Measurements from ENCODE around the gene CTAGE6. TPM values are rescaled to one million over a fixed set of nuclear protein-coding genes. Genes with fewer than 3 reads are reported as not detected.
A peak's percentile ranks its signal among the peaks of the same experiment; 100 is the strongest.
"Not testable (repeated sequence)": the region's sequence is repeated elsewhere in the genome, so short reads cannot be mapped to it uniquely, and the experiment has no call there.

CTAGE6 gene, protein sequence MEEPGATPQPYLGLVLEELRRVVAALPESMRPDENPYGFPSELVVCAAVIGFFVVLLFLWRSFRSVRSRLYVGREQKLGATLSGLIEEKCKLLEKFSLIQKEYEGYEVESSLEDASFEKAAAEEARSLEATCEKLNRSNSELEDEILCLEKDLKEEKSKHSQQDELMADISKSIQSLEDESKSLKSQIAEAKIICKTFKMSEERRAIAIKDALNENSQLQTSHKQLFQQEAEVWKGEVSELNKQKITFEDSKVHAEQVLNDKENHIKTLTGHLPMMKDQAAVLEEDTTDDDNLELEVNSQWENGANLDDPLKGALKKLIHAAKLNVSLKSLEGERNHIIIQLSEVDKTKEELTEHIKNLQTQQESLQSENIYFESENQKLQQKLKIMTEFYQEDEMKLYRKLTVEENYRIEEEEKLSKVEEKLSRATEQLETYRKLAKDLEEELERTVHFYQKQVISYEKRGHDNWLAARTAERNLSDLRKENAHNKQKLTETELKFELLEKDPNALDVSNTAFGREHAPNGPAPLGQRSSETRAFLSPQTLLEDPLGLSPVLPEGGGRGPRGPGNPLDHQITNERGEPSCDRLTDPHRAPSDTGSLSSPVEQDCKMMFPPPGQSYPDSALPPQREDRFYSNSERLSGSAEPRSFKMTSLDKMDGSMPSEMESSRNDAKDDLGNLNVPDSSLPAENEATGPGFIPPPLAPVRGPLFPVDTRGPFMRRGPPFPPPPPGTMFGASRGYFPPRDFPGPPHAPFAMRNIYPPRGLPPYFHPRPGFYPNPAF
- 1 to 10 TPM in 3 of 4 donors, not detected in 1; 1.5 to 2.9 (median 1.7) TPM for total RNA-seq

DNA sequence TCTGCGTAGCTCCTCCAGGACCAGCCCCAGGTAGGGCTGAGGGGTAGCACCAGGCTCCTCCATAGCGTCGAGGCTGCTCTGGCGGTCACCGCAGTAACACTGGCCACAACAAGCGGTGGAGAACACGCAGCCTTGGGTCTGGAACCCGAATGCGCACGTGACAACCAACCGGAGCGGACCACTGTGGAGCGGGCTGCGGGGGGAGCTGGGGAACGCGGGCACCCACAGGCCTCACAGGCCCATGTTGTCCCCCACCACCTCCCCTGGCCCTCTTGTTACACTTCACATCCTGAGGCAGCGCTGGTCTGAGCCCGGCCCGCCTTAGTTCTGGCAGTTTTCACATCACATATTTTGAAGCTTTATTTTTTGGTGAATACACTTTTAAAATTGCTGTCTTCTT, at the start of gene CTAGE6:
Gene CTAGE6, minus strand, starts transcription at position 101 of the 400 bp plus-strand sequence. Its CDS starts 38 bp downstream, at position 63.
- not testable (repeated sequence) for H3K4me1 ChIP-seq, H3K27ac ChIP-seq, H3K4me3 ChIP-seq, H3K27me3 ChIP-seq, H3K36me3 ChIP-seq, H3K9me3 ChIP-seq, DNase-seq

DNA sequence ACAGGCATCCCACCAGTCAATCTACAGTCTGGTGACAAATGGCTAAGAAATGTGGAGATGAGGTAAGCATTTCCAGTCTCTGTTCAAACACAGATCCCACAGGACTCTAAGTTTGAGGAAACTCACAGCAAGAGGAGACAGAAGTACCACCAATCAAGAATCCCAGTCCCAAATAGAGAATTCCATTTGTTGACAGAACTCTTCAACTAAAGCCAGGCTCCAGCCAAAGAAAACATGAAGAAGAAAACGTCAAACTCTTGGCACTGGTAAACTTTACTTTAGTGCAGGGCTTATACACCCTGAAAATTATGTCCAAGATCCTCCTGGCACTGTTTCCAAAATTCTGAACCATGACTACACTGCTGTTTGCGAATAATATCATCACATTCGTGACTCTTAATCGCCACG, 49.2 kb upstream of the CTAGE6 start:
- H3K27ac ChIP-seq, H3K9me3 ChIP-seq, H3K27me3 ChIP-seq, H3K4me1 ChIP-seq, H3K36me3 ChIP-seq, H3K4me3 ChIP-seq, DNase-seq: not testable (repeated sequence)

DNA sequence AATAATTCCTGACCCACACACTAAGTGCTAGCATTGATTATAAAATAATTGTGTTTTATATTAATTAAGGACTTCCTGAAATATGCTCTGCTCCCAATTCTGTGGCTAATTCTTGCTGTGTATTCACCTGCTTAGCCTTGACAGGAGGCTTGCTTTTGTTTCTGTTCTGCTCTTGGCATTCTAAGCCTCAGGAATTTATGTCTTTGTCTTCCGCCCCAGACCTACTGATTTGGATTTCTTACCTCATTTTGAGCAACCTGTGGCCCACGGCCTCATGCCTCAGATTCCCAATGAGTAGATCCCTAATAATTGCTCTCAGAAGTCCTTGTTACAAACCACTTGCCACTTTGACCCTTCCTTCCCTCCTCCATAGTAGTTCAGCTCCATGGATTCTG, 40.4 kb upstream of the CTAGE6 start:
- not testable (repeated sequence) for H3K4me3 ChIP-seq, H3K27me3 ChIP-seq, DNase-seq, H3K4me1 ChIP-seq, H3K9me3 ChIP-seq, H3K27ac ChIP-seq, H3K36me3 ChIP-seq

DNA sequence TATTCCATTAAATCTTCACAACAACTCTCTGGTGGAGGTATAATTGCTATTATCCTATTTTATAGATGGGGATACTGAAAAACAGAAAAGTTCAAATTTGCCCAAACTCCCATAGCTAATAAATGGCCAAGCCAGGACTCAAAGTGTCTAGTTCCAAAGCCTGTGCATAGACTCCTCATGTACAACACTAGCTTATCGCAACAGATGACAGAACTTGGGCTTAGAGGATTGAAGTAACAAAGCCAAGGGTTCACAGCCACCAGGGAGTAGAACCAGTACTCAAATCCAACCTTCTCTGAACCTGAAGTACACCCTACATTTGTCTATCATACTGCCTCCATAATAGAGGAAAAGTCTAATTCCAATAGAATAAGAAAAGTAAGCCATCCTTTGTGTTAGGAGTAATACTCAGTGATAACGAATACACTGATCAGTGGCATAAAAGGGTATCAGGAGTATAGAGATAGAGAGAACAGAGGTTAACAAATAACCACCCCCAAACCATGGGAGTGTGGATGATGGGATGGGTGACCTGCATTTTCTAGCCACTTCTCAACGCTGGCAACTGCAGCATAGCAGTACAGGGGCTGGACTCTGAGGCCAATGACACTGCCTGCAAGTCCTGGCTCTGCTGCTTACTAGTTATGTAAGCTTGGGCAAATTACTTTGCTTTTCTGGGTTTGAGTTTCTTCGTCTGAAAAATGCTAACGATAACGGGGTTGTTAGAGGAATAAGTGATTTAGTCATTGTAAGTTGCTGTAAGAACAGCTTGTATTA, 39.8 kb upstream of the CTAGE6 start:
- not testable (repeated sequence) for H3K4me1 ChIP-seq, H3K4me3 ChIP-seq, H3K9me3 ChIP-seq, H3K36me3 ChIP-seq, H3K27me3 ChIP-seq, H3K27ac ChIP-seq
- peak in 1 of 3 donors; percentile 0 for DNase-seq

DNA sequence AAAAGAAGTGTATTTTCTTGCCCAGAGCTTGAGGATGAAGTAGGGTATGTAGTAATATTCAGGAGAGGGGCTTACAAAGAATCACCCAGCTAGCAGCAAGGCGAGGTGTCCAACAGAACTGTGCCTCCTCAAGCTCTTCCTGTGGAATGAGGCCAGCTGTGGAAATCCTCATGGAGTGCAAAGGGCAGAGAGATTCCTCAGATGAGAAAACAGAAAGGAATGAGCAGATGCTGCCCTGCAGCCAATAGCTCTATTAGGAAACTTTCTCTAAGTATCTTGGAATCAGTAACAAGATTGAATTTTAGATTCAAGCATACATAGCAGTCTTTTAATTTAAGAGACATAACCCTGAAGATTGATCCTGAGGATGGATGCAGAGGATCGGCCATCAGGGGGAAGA, 38.2 kb upstream of the CTAGE6 start:
- DNase-seq, H3K27ac ChIP-seq, H3K27me3 ChIP-seq, H3K4me1 ChIP-seq, H3K36me3 ChIP-seq, H3K9me3 ChIP-seq, H3K4me3 ChIP-seq: not testable (repeated sequence)

DNA sequence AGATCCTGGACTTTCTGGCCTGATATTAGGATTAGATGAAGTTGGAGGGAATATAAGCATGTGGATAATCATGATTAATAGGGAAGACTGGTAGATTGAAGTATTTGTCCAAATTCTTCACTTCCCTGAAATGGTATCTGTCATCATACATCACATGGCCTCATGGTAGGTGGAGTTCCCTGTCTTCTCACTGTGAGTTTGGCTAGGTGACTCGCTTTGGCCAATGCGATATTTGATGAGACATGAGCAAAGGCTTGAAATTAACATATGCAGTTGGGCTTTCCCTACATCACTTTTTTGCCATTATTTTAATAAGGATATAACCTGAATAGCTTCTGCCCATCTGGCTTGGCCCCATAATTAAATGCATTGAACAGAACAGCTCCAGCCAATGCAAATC, 35.1 kb upstream of the CTAGE6 start:
- DNase-seq, H3K36me3 ChIP-seq, H3K4me3 ChIP-seq, H3K4me1 ChIP-seq, H3K9me3 ChIP-seq, H3K27me3 ChIP-seq, H3K27ac ChIP-seq: not testable (repeated sequence)

- DNase-seq, H3K9me3 ChIP-seq, H3K4me3 ChIP-seq, H3K27ac ChIP-seq, H3K4me1 ChIP-seq, H3K27me3 ChIP-seq, H3K36me3 ChIP-seq: not testable (repeated sequence)
Measured at GRCh38 chr7:143785415-143786182, 28.1 kb upstream of the CTAGE6 start.

- not testable (repeated sequence) for DNase-seq, H3K4me1 ChIP-seq, H3K27ac ChIP-seq, H3K9me3 ChIP-seq, H3K4me3 ChIP-seq, H3K36me3 ChIP-seq, H3K27me3 ChIP-seq
Measured at GRCh38 chr7:143779591-143779990, 22.1 kb upstream of the CTAGE6 start.

DNA sequence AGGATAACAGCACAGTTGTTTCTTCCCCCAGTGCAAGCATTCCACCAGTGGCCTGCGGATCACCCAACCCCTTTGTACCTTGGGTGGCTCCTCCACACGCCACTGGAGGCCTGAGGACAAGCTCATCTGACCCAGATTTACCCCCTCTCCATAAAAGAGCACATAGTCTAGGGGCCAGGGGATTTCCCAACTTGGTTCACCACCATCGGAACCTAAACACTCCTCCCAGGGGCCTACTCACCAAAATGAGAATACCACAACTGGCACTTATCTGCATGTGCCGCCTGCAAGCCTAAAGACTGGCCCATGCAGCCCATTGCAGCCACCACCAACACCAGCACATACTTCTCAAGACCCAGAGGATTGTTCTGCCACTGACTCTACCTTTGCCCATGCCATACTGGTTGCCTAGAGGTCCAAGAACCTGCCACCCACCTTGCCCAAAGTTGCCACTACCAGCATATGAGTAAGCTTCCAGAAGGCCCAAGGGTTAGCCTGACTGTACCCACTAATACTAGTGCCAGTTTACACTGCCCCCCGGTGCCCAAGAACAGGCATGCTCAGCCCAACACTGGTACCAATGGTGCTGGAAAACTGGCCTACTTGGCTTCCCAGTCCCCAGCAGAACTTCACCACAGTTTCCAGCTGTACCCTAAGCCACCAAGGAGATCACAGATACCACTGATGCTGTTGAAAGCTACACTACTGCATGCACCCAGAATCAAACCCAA, 15.4 kb upstream of the CTAGE6 start:
- not testable (repeated sequence) for DNase-seq, H3K4me1 ChIP-seq, H3K9me3 ChIP-seq, H3K27me3 ChIP-seq, H3K36me3 ChIP-seq, H3K4me3 ChIP-seq, H3K27ac ChIP-seq

DNA sequence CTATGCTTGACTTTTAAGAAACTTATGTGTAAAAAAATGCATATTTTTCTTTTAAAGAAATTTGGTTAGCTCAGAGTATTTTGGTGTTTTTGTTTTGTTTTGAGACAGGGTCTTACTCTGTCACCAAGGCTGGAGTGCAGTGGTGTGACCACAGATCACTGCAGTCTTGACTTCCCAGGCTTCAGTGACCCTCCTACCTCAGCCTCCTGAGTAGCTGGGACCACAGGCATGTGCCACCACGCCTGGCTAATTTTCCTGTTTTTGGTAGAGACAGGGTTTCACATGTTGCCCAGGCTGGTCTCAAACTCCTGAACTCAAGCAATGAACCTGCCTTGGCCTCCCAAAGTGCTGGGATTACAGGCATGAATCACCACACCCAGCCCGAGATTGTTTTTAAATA, 10.0 kb upstream of the CTAGE6 start:
- not testable (repeated sequence) for H3K4me3 ChIP-seq, DNase-seq, H3K27ac ChIP-seq, H3K36me3 ChIP-seq, H3K27me3 ChIP-seq, H3K4me1 ChIP-seq, H3K9me3 ChIP-seq

- not testable (repeated sequence) for H3K9me3 ChIP-seq, H3K4me3 ChIP-seq, H3K27ac ChIP-seq, H3K4me1 ChIP-seq, H3K36me3 ChIP-seq, H3K27me3 ChIP-seq, DNase-seq
Measured at GRCh38 chr7:143765678-143766077, 8.2 kb upstream of the CTAGE6 start.

DNA sequence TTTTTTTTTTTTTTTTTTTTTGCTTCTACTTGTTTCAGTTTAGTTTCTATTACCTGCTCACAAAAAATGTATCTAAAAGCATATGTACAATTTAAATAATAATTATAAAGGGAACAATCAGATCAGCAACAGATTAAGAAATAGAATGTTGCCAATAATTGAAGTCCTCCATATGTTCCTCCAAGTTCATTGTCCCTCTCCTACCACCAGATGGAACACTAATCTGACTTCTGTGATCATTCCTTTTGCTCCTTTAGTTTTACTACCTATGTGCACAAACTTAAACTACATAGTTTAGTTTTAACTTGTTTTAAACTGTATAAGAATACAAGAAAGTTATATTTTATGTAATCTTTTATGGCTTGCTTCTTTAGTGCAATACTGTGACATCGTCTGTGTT, 5.6 kb upstream of the CTAGE6 start:
- DNase-seq, H3K27me3 ChIP-seq, H3K27ac ChIP-seq, H3K36me3 ChIP-seq, H3K9me3 ChIP-seq, H3K4me3 ChIP-seq, H3K4me1 ChIP-seq: not testable (repeated sequence)

DNA sequence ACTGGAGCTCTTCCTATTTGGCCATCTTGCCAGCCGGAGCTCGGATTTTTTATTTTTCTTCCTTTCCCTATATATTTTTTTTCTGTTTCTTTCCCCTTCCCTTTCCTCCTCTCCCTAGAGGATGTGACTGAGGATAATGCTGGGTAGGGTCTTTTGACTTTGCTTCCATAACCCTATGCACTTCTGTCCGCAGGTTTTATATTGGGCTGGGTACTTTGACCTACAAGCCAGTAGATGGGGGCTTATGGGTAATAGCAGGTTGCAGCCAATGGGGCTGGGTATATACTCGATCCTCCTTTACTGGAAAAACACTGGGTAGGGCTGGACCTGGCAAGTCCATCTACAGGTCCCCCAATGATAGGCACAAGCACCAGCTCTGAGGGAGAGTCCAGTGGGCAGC, 12.2 kb downstream of the CTAGE6 start:
- H3K4me1 ChIP-seq, H3K9me3 ChIP-seq, DNase-seq: not testable (repeated sequence)

More for the DNA sequence above, 12.2 kb downstream of the CTAGE6 start:
- not testable (repeated sequence) for H3K36me3 ChIP-seq, H3K27me3 ChIP-seq, H3K27ac ChIP-seq, H3K4me3 ChIP-seq
